IPS DF 6.9 (cell line): ENCODE results near the gene AS3MT.
"Not testable (repeated sequence)": the region's sequence is repeated elsewhere in the genome, so short reads cannot be mapped to it uniquely, and the experiment has no call there.

Source experiments
- DNase-seq: peaks from one replicate; pipeline ENCODE4 v3.0.0-alpha.2; 2013; ENCODE audit warnings: low read depth, low spot score
- H3K27ac ChIP-seq: one replicate; pipeline ENCODE4 v1.5.1; 2013; ENCODE audit warnings: low read length, control low read depth
- H3K27me3 ChIP-seq: 2 replicates; pipeline ENCODE4 v1.6.1; 2013; ENCODE audit warnings: mild to moderate bottlenecking, low read length; ENCODE audit not compliant: control insufficient read depth, insufficient read depth
- H3K36me3 ChIP-seq: 2 replicates; pipeline ENCODE4 v1.6.1; 2013; ENCODE audit warnings: low read length; ENCODE audit not compliant: control insufficient read depth, insufficient read depth
- H3K4me1 ChIP-seq: 2 replicates; pipeline ENCODE4 v1.6.1; 2013; ENCODE audit warnings: low read length; ENCODE audit not compliant: control insufficient read depth, insufficient read depth
- H3K4me3 ChIP-seq: 2 replicates; pipeline ENCODE4 v1.5.1; 2013; ENCODE audit warnings: mild to moderate bottlenecking, low read length
- H3K9me3 ChIP-seq: 2 replicates; pipeline ENCODE4 v1.6.1; 2013; ENCODE audit warnings: low read length, inconsistent platforms; ENCODE audit not compliant: control insufficient read depth, insufficient read depth
- WGBS: extraction: QIAGEN DNeasy Blood & Tissue Kit; methylation state at CpG from one replicate; pipeline ENCODE4 v1.1.7; 2013; ENCODE audit warnings: mixed read lengths, missing lambda C conversion rate; ENCODE audit not compliant: insufficient read length, insufficient coverage; 5-methylcytosine and 5-hydroxymethylcytosine counted together

AS3MT gene

GRCh38 chr10:102869258-102870198, at the start of gene AS3MT:
TSS of gene AS3MT (plus strand) at chr10:102869470. CDS start at chr10:102869593, 123 bp downstream.
- H3K36me3 ChIP-seq = no peaks in the 10 kb centered on the region
- peak; percentile 43 for DNase-seq
- no CpG with 5 or more reads among the region's 63 CpGs for WGBS
- H3K4me3 ChIP-seq = peak within 1 kb of the TSS; percentile 49; the same call in 1 of the 2 replicates
- 0 out of 2 replicates have a peak, but pooled peaks cover 2% of the 10 kb centered on the region for H3K4me1 ChIP-seq
- no peaks in the 10 kb centered on the region for H3K27me3 ChIP-seq
- no peak within 1 kb of the TSS for H3K27ac ChIP-seq
- H3K9me3 ChIP-seq = no peaks in the 10 kb centered on the region

GRCh38 chr10:102820008-102820407, 49.3 kb upstream of the AS3MT start:
- not testable (repeated sequence) for H3K27ac ChIP-seq, DNase-seq, H3K27me3 ChIP-seq, H3K4me3 ChIP-seq, H3K9me3 ChIP-seq, H3K36me3 ChIP-seq, H3K4me1 ChIP-seq
- WGBS = no CpG with 5 or more reads among the region's 5 CpGs

- no peak overlapping the region for H3K27ac ChIP-seq
- no CpG with 5 or more reads among the region's 12 CpGs for WGBS
- no peak for DNase-seq
- no peaks in the 10 kb centered on the region for H3K4me1 ChIP-seq
- H3K9me3 ChIP-seq = no peaks in the 10 kb centered on the region
- H3K27me3 ChIP-seq = no peaks in the 10 kb centered on the region
- no peak overlapping the region for H3K4me3 ChIP-seq
- H3K36me3 ChIP-seq = no peaks in the 10 kb centered on the region
These were observed 47.0 kb upstream of the AS3MT start for GRCh38 chr10:102822222-102822621.

- Histone ChIP-seq H3K9me3 (no peaks in the 10 kb centered on the region), H3K27ac (no peak overlapping the region), H3K27me3 (no peaks in the 10 kb centered on the region), H3K36me3 (no peaks in the 10 kb centered on the region), H3K4me3 (no peak overlapping the region), H3K4me1 (no peaks in the 10 kb centered on the region)
- DNase-seq = no peak
- WGBS = no CpG with 5 or more reads among the region's 4 CpGs
These were observed 44.6 kb upstream of the AS3MT start for GRCh38 chr10:102824664-102825063.

- Histone ChIP-seq H3K4me3 (no peak overlapping the region), H3K27ac (no peak overlapping the region), H3K9me3 (no peaks in the 10 kb centered on the region), H3K4me1 (no peaks in the 10 kb centered on the region), H3K36me3 (no peaks in the 10 kb centered on the region), H3K27me3 (no peaks in the 10 kb centered on the region)
- no CpG with 5 or more reads among the region's 9 CpGs for WGBS
- no peak for DNase-seq
These were observed 43.0 kb upstream of the AS3MT start for GRCh38 chr10:102826148-102826796.

- no peaks in the 10 kb centered on the region for H3K9me3 ChIP-seq
- WGBS = no CpG with 5 or more reads among the region's 5 CpGs
These were observed 41.7 kb upstream of the AS3MT start for GRCh38 chr10:102827597-102827975.

GRCh38 chr10:102831322-102832071, 37.8 kb upstream of the AS3MT start:
- no peak overlapping the region for H3K4me3 ChIP-seq
- no peaks in the 10 kb centered on the region for H3K27me3 ChIP-seq
- no CpG with 5 or more reads among the region's 16 CpGs for WGBS
- H3K4me1 ChIP-seq = peaks cover 1% of the 10 kb centered on the region; the same call in 1 of the 2 replicates
- H3K36me3 ChIP-seq = no peaks in the 10 kb centered on the region
- DNase-seq = no peak
- H3K27ac ChIP-seq = no peak overlapping the region
- no peaks in the 10 kb centered on the region for H3K9me3 ChIP-seq

More at GRCh38 chr10:102827597-102827975, 41.7 kb upstream of the AS3MT start:
- H3K27ac ChIP-seq = no peak overlapping the region
- H3K27me3 ChIP-seq = no peaks in the 10 kb centered on the region
- no peak overlapping the region for H3K4me3 ChIP-seq
- H3K36me3 ChIP-seq = no peaks in the 10 kb centered on the region
- H3K4me1 ChIP-seq = no peaks in the 10 kb centered on the region
- no peak for DNase-seq

- H3K9me3 ChIP-seq = no peaks in the 10 kb centered on the region
- no peak overlapping the region for H3K27ac ChIP-seq
- WGBS = no CpG with 5 or more reads among the region's 14 CpGs
- H3K4me3 ChIP-seq = no peak overlapping the region
- peaks cover 1% of the 10 kb centered on the region; the same call in 1 of the 2 replicates for H3K4me1 ChIP-seq
- DNase-seq = no peak
- no peaks in the 10 kb centered on the region for H3K36me3 ChIP-seq
- no peaks in the 10 kb centered on the region for H3K27me3 ChIP-seq
These were observed 37.0 kb upstream of the AS3MT start for GRCh38 chr10:102832248-102832647.

GRCh38 chr10:102832987-102833386, 36.3 kb upstream of the AS3MT start:
- no CpG with 5 or more reads among the region's 4 CpGs for WGBS
- DNase-seq = no peak
- Histone ChIP-seq H3K4me3 (no peak overlapping the region), H3K4me1 (peaks cover 1% of the 10 kb centered on the region; the same call in 1 of the 2 replicates), H3K36me3 (no peaks in the 10 kb centered on the region), H3K27me3 (no peaks in the 10 kb centered on the region), H3K27ac (no peak overlapping the region), H3K9me3 (no peaks in the 10 kb centered on the region)

- DNase-seq = no peak
- Histone ChIP-seq H3K27me3 (no peaks in the 10 kb centered on the region), H3K4me3 (no peak overlapping the region), H3K27ac (no peak overlapping the region), H3K36me3 (no peaks in the 10 kb centered on the region), H3K9me3 (no peaks in the 10 kb centered on the region), H3K4me1 (peaks cover 1% of the 10 kb centered on the region; the same call in 1 of the 2 replicates)
- WGBS = no CpG with 5 or more reads among the region's 9 CpGs
These were observed 35.1 kb upstream of the AS3MT start for GRCh38 chr10:102834143-102834542.
